HEK293T (cell line): ENCODE results near the gene SMTN.

Source experiments
- ARNT ChIP-seq: fragments of 450-650 bp; IDR thresholded peaks from 2 replicates; pipeline ENCODE4 v1.6.1; 2017; ENCODE audit warnings: mild to moderate bottlenecking
- BHLHE40 ChIP-seq: fragments of 450-650 bp; IDR thresholded peaks from 2 replicates; pipeline ENCODE4 v1.6.1; 2016; ENCODE audit warnings: mild to moderate bottlenecking, moderate library complexity, borderline replicate concordance
- ELF4 ChIP-seq: fragments of 450-650 bp; IDR thresholded peaks from 2 replicates; pipeline ENCODE4 v1.6.1; 2017; ENCODE audit warnings: antibody characterized with exemption
- FOXM1 ChIP-seq: fragments of 450-650 bp; IDR thresholded peaks from 2 replicates; pipeline ENCODE4 v1.6.1; 2017; ENCODE audit warnings: mild to moderate bottlenecking, borderline replicate concordance
- LEF1 ChIP-seq: fragments of 450-650 bp; IDR thresholded peaks from 2 replicates; pipeline ENCODE4 v1.6.1; 2017; ENCODE audit warnings: mild to moderate bottlenecking, borderline replicate concordance
- NFRKB ChIP-seq: fragments of 450-650 bp; IDR thresholded peaks from 2 replicates; pipeline ENCODE4 v1.6.1; 2016; ENCODE audit warnings: mild to moderate bottlenecking, moderate library complexity
- SP1 ChIP-seq: fragments of 450-650 bp; IDR thresholded peaks from 2 replicates; pipeline ENCODE4 v1.6.1; 2017
- SUZ12 ChIP-seq: fragments of 450-650 bp; IDR thresholded peaks from 2 replicates; pipeline ENCODE4 v1.6.1; 2016; ENCODE audit warnings: mild to moderate bottlenecking
- TARDBP ChIP-seq: fragments of 450-650 bp; IDR thresholded peaks from 2 replicates; pipeline ENCODE4 v1.6.1; 2016

DNA sequence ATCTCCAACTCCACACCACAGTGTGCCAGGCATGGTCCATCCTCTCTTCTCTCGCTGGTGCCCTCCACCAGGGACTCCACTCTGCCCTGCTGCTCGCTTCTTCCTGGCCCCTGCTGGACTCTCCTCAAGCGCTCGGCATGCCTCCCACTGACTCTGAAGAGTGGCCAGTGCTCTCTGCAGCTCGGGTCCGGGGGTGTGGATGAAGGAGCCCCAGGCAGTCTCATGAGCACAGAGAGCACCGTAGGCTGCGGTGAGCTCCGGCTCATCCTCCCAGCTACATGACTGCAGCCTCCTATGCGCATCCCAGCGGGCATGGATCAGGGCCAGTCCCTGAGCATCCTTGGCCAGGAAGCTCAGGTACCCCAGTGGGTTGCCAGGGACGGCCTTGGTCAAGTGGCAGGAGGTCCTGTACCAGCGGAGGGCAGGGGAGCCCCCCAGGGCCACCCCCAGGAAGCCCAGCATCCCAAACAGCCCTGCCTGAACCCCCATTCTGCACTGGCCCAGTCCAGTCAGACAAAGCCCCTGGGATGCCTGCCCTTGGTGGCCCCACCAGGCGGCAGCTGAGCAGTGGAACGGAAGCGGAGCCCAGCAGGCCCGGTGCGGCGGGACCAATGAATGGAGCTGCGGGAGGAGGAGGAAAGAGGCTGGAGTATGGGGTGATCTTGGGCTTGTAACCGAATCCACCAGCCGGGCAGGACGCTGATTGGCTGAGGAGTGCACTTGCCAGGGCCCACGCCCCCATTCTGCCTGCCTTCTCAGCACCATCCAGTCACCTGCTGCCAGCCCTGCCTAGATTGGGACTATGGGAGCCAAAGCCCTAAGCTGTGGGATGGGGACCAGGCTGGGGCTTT lies 59.0 kb downstream of the SMTN start, which contains the start of gene PLA2G3:
- no peak for TF ChIP-seq LEF1
- TF ChIP-seq NFRKB, result no peak
- no peak for TF ChIP-seq BHLHE40
- TF ChIP-seq FOXM1, result no peak
- no peak for TF ChIP-seq SUZ12
- no peak for TF ChIP-seq ELF4
- no peak for TF ChIP-seq SP1
- no peak for TF ChIP-seq TARDBP
- no peak for TF ChIP-seq ARNT
